NCI-H128 (cell line): Measurements from ENCODE around the gene ADIRF.
"Not testable (repeated sequence)": the region's sequence is repeated elsewhere in the genome, so short reads cannot be mapped to it uniquely, and the experiment has no call there.

Experiments used
- DNase-seq: peaks from one replicate; lab custom pipeline; 2025; ENCODE audit not compliant: unreplicated experiment; lab: John Stamatoyannopoulos, UW

Gene ADIRF

GRCh38 chr10:86968271-86968993 lies at the start of gene ADIRF:
TSS of gene ADIRF (plus strand) at chr10:86968482. CDS start at chr10:86968545, 63 bp downstream.
- DNase-seq: no peak

DNA sequence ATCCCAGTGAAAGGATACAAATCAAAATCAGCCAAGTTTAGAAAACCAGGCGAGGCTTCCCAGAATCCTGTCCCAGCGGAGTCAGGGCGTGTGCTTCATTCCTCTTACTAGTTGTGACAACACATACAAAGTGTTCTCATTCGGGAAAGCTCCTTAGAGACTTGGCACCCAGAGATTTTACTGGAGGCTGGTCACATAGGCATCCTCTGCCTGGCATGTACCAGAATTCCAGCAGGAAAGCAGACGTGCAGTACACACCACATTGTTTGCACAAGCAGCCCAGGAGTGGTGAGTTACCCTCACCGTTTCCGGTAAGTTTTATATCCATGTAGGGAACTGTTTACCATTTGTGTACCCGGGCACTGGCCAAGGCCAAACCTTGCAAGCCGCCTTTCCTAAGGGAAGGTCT lies 45.7 kb upstream of the ADIRF start:
- no peak for DNase-seq

GRCh38 chr10:86929468-86930380 lies 38.6 kb upstream of the ADIRF start:
- DNase-seq: no peak

DNA sequence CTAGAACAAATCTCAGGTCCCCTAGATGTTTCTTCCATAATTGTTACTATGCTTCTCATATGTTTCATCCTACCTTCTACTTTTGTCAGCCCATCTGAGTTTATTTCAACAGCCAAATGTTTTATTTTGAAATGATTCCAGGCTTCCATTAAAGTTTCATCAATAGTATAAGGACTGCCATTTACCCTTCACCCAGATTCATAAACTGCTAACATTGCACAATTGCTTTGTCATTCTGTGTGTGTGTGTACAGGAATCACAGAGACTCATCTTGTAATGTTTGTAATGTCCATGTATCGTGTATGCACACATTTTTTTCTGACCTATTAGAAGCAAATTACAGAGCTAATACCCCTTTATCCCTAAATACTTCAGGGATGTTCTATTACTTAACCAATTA lies 36.4 kb upstream of the ADIRF start:
- no peak for DNase-seq

- DNase-seq: no peak
These were observed 35.6 kb upstream of the ADIRF start for GRCh38 chr10:86932674-86933073.

GRCh38 chr10:86934162-86934711 lies 34.0 kb upstream of the ADIRF start:
- not testable (repeated sequence) for DNase-seq

DNA sequence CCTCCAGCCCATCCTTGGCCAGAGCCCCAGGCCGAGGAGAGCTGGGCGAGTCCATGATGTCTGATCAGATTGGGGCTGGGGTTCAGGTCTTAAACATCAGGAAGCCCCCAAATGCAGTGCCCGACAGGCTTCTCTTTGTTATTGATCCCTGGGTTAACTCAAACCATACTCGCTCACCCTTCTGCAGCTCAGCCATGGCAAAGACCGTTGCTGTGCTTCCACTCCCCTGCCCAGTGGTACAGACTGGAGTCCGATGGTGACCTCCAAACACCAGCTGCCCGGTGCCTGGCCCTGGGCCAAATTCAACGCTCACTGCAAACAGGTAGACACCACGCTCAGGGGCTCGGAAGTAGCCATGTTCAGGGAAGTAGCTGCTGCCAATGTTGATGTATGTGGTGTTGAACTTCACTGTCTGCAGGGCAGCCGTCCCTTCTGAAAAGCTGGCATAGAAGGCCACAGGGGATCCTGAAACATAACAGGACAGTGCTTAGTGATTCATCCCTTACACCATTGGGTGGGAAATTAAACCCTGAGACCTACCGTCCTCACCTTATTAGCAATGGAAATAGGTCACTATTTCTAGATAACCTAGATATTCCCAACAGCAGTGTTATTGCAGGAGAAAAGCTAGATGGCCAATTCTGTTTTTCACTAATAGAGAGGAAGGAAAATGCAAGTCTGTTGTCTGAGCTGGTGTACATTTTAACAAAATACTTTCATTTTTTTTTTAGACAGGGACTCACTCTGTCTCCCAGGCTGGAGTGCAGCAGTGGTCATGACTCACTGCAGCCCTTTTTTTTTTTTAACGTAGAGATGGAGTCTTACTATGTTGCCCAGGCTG lies 31.4 kb upstream of the ADIRF start:
- no peak for DNase-seq

- DNase-seq: no peak
These were observed 30.7 kb upstream of the ADIRF start for GRCh38 chr10:86937502-86938154.

GRCh38 chr10:86938260-86938659 lies 30.0 kb upstream of the ADIRF start:
- DNase-seq: no peak

DNA sequence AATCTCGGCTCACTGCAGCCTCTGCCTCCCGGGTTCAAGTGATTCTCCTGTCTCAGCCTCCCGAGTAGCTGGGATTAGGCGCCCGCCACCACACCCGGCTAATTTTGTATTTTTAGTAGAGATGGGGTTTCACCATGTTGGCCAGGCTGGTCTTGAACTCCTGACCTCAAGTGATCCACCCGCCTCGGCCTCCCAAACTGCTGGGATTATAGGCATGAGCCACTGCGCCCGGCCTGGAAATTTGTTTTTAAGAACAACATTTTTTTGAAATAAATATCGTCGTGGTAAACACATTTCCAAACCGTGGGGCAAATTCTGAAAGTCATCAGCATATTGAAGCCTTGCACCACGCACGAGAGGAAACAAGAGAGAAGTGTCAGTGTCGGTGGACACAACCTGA lies 28.2 kb upstream of the ADIRF start:
- not testable (repeated sequence) for DNase-seq

- DNase-seq: no peak
These were observed 27.6 kb upstream of the ADIRF start for GRCh38 chr10:86940677-86941076.

- DNase-seq: no peak
These were observed 26.9 kb upstream of the ADIRF start for GRCh38 chr10:86941426-86941825.

DNA sequence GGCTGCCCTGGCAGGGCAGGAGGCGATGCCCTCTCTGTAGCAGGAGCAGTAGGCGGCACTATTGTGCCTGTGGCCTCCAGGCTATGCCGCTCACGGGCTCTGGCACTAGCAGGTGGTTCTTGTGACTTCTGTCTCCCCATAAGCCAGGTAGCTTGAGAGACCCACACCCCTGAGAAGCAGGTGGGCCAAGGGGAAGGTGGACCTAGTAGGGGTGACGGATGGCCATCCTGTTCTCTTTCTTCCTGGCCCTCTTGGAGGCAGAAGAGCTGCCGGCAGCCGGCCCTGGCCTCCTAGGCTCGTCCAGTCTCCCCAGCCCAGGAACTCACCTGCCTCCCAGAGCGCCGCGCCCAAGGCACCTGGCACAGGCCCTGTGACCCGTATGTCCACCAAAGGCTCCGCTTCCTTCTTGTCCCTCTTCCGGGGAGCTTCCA lies 26.3 kb upstream of the ADIRF start:
- no peak for DNase-seq

DNA sequence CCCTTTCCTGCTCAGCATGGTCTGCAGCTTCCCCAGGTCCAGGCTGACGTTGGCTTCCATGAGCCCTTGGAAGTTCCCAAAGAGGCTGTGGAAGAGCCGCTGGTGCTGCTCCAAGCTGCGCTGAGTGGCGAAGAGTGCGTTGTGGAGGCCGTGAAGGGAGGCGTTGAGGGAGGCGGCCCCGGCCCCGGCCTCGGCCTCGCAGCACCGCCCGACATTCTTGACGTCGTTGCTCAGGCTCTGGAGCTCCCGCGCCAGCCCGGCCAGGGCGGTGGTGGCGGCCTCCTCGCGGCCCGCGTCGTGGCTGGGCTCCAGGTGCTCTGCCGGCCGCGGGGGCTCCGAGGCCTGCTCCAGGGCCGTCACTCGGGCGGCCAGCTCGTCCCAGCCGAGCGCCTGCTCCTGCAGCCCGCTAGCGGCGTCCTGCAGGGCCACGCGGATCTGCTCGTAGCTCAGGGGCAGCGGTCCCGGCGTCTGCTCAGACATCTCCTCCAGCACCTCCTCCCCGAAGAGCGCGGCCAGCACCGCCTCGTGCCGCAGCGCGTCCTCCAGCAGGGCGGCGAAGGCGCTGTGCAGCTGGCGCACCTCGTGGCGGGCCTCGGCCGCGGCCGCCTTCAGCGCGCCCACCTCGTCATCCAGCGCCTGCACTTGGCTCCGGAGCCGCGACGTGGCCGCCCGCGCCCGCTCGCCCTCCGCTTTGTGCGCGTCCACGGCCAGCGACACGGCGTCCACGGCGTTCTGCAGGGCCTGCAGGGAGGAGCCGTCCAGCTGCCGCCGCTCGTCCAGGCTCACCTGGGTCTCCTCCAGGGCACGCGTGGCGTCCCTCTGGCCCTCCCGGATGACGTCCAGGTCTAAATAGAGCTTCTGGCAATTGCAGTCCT lies 25.6 kb upstream of the ADIRF start:
- DNase-seq: no peak

GRCh38 chr10:86943316-86944030 lies 24.8 kb upstream of the ADIRF start:
- DNase-seq: no peak

GRCh38 chr10:86944031-86944419 lies 24.3 kb upstream of the ADIRF start:
- no peak for DNase-seq

DNA sequence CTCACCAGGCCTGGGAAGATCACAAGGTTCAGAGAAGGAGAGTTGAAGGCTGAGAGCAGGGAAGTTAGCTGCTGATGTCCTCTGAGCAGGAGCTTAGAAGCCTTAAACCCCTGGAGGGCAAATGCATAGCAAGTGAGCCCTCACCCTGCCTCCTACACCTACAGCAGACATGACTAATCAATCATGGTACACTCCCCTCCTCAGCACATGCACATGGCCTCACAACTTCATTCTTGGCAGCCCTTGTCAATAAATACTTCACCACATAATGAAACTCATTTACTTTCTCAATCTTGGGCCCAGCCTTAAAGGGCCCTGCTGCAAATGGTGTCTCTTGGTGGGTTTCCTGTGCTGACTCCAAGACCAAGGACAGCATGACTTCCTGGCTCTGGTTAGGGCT lies 23.8 kb upstream of the ADIRF start:
- no peak for DNase-seq

DNA sequence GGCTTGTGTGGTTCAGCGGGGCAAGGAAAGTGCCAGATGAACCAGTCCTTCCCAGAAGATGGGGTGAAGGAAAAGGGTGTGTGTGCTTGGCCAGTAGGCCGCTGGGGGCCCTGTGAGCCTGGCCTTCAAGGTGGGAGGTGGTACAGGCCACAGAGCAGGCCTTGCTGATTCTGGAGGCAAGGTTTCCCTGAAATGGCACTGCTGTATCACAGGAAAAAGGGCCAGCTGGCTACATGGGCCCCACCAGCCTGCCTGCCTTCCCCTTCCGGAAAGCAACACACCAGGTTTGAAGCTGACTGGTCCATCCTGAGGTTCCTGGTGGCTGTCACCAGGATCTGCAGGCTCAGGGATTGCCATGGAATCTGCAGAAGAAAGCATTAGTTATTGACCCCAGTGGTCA lies 23.4 kb upstream of the ADIRF start:
- no peak for DNase-seq
